RWPE1 (cell line): ENCODE data around the gene PITPNC1.

Experiments used
- CTCF ChIA-PET: fragments of 350-600 bp; sonication (Branson Sonifier 250); formaldehyde crosslinking; extraction: SDS; loops from one replicate; lab custom pipeline; 2021; lab: Yijun Ruan, JAX
- POLR2A ChIA-PET: fragments of 400-600 bp; formaldehyde crosslinking; extraction: SDS; loops from one replicate; lab custom pipeline; 2020; ENCODE audit warnings: antibody characterized with exemption; ENCODE audit not compliant: low non-redundant PET; lab: Yijun Ruan, JAX
- DNase-seq: peaks from one replicate; pipeline ENCODE4 v3.0.0; 2012; ENCODE audit warnings: low spot score
- H3K27ac ChIP-seq: fragments of 450-650 bp; 2 replicates; pipeline ENCODE4 v1.5.1; 2017
- CTCF ChIP-seq: fragments of 450-650 bp; conservative IDR thresholded peaks from 2 replicates; pipeline ENCODE4 v1.5.1; 2017; ENCODE audit warnings: low read depth, mild to moderate bottlenecking

Gene PITPNC1

GRCh38 chr17:67343237-67343636 lies 33.8 kb upstream of the PITPNC1 start:
- ChIA-PET POLR2A (no interaction called here), CTCF (no interaction called here)

GRCh38 chr17:67347826-67348225 lies 29.3 kb upstream of the PITPNC1 start:
- H3K27ac ChIP-seq, result no peak overlapping the region
- CTCF ChIA-PET, result no interaction called here
- TF ChIP-seq CTCF, result no peak
- DNase-seq, result no peak
- POLR2A ChIA-PET, result no interaction called here

More at GRCh38 chr17:67343237-67343636, 33.8 kb upstream of the PITPNC1 start:
- TF ChIP-seq CTCF, result no peak
- DNase-seq, result no peak
- no peak overlapping the region for H3K27ac ChIP-seq

GRCh38 chr17:67349420-67349819 lies 27.7 kb upstream of the PITPNC1 start:
- no peak overlapping the region for H3K27ac ChIP-seq
- no peak for TF ChIP-seq CTCF
- ChIA-PET POLR2A (no interaction called here), CTCF (no interaction called here)
- no peak for DNase-seq

- H3K27ac ChIP-seq, result no peak overlapping the region
- POLR2A ChIA-PET, result no interaction called here
- CTCF ChIA-PET, result no interaction called here
- TF ChIP-seq CTCF, result no peak
- DNase-seq, result no peak
These were observed 23.9 kb upstream of the PITPNC1 start for GRCh38 chr17:67353161-67353560.

- no peak overlapping the region for H3K27ac ChIP-seq
- no peak for DNase-seq
- POLR2A ChIA-PET, result no interaction called here
These were observed 23.0 kb upstream of the PITPNC1 start for GRCh38 chr17:67353929-67354574.

GRCh38 chr17:67358612-67359011 lies 18.5 kb upstream of the PITPNC1 start:
- H3K27ac ChIP-seq, result peak overlapping the region; percentile 39; the same call in 1 of the 2 replicates
- no peak for DNase-seq
- TF ChIP-seq CTCF, result no peak
- ChIA-PET CTCF (interaction anchor here (0.7 to 0.9 kb wide), 3 partner anchors 11 to 158 kb away, joined by 3 to 5 read pairs (median 4); no protein-coding TSS in a partner anchor), POLR2A (no interaction called here)

More at GRCh38 chr17:67353929-67354574, 23.0 kb upstream of the PITPNC1 start:
- CTCF ChIA-PET, result no interaction called here
- TF ChIP-seq CTCF, result no peak
